ENCODE results near the gene THAP3. TPM values are rescaled to one million over a fixed set of nuclear protein-coding genes. Genes with fewer than 3 reads are reported as not detected.

The THAP3 gene
- total RNA-seq, 2 experiments from 2014 or later, result 15.2 to 18.7 TPM

GRCh38 chr1:6578624-6579373 is 45.9 kb upstream of the THAP3 start:
- H3K4me3 ChIP-seq (ENCODE audit: low read length), result peak overlapping the region; percentile 87
- H3K4me1 Mint-ChIP-seq (ENCODE audit: low read depth), result peaks cover 32% of the 10 kb centered on the region

GRCh38 chr1:6579374-6580118 is 45.1 kb upstream of the THAP3 start, which contains the start of gene ZBTB48:
ZBTB48 (plus strand) TSS chr1:6579994; CDS start chr1:6580610, 616 bp downstream.
- CTCF ChIA-PET, result interaction anchor here (1.0 to 1.9 kb wide), 3 partner anchors 21 to 25 kb away, joined by 3 to 13 read pairs (median 3); partner anchors contain the start of genes NOL9 and TAS1R1
- no peak for TF ChIP-seq CTCF (IDR thresholded peaks at IDR 0.05)
- intact Hi-C loops (cut with DNase I, micrococcal nuclease), result loop anchor here (1.0 to 2.0 kb wide), 5 partner anchors 22 to 46 kb away; partner anchors contain the start of genes KLHL21 (in 1 of the 2), NOL9 (in 1 of the 2) and THAP3 (in 1 of the 2)
- Mint-ChIP-seq H3K27ac (peak within 1 kb of the TSS; percentile 93), H3K4me1 (ENCODE audit: low read depth) (peaks cover 34% of the 10 kb centered on the region), H3K9me3 (no peaks in the 10 kb centered on the region), H3K4me3 (peak within 1 kb of the TSS; percentile 98), H3K36me3 (ENCODE audit: low read depth) (peaks cover 14% of the 10 kb centered on the region), H3K27me3 (no peaks in the 10 kb centered on the region)
- H3K9me3 ChIP-seq (ENCODE audit: control insufficient read depth in 1 of 2, insufficient read depth in 1 of 2, low read length in 2 of 2), result no peaks in the 10 kb centered on the region
- DNase-seq (peak; percentile 91 to 99 (median 96)), ATAC-seq (ENCODE audit: poor library complexity) (peak; percentile 99)
- POLR2A ChIA-PET, result interaction anchor here (0.7 to 7.2 kb wide), 11 partner anchors 10 to 206 kb away, joined by 3 to 139 read pairs (median 5); partner anchors contain the start of genes CAMTA1, KLHL21, NOL9 and PHF13
- peaks cover 36% of the 10 kb centered on the region for H3K4me1 ChIP-seq (ENCODE audit: insufficient read depth, low read length)
- peak within 1 kb of the TSS; percentile 79 to 82 for H3K27ac ChIP-seq (ENCODE audit: low read depth in 1 of 2, low read length in 2 of 2)
- peaks cover 0 to 3% of the 10 kb centered on the region in 2 experiments for H3K27me3 ChIP-seq (ENCODE audit: control insufficient read depth in 1 of 2, insufficient read depth in 2 of 2, low read length in 2 of 2)
- peak within 1 kb of the TSS; percentile 87 for H3K4me3 ChIP-seq (ENCODE audit: low read length)
- H3K36me3 ChIP-seq (ENCODE audit: insufficient read depth, low read length), result peaks cover 7% of the 10 kb centered on the region

More at GRCh38 chr1:6578624-6579373, 45.9 kb upstream of the THAP3 start:
- H3K4me3 Mint-ChIP-seq, result peak overlapping the region; percentile 98
- DNase-seq (no peak), ATAC-seq (ENCODE audit: poor library complexity) (no peak)
- H3K27ac Mint-ChIP-seq, result peak overlapping the region; percentile 93
- POLR2A ChIA-PET, result interaction anchor here (0.8 to 7.2 kb wide), 4 partner anchors 23 to 115 kb away, joined by 3 to 139 read pairs (median 7); partner anchors contain the start of genes KLHL21, NOL9 and TAS1R1
- TF ChIP-seq CTCF (IDR thresholded peaks at IDR 0.05), result no peak
- no peaks in the 10 kb centered on the region for H3K27me3 Mint-ChIP-seq
- CTCF ChIA-PET, result interaction anchor here (1.2 to 1.9 kb wide), 2 partner anchors 23 to 24 kb away, joined by 3 to 13 read pairs; partner anchors contain the start of genes NOL9 and TAS1R1
- Histone ChIP-seq H3K9me3 (ENCODE audit: control insufficient read depth in 1 of 2, insufficient read depth in 1 of 2, low read length in 2 of 2) (no peaks in the 10 kb centered on the region), H3K4me1 (ENCODE audit: insufficient read depth, low read length) (peaks cover 36% of the 10 kb centered on the region), H3K27ac (ENCODE audit: low read depth in 1 of 2, low read length in 2 of 2) (peak overlapping the region in 1 of 2 donors; percentile 82), H3K36me3 (ENCODE audit: insufficient read depth, low read length) (peaks cover 7% of the 10 kb centered on the region), H3K27me3 (ENCODE audit: control insufficient read depth in 1 of 2, insufficient read depth in 2 of 2, low read length in 2 of 2) (peaks cover 0 to 3% of the 10 kb centered on the region in 2 experiments)
- peaks cover 11% of the 10 kb centered on the region for H3K36me3 Mint-ChIP-seq (ENCODE audit: low read depth)
- H3K9me3 Mint-ChIP-seq, result no peaks in the 10 kb centered on the region
- intact Hi-C loops (cut with DNase I, micrococcal nuclease), result loop anchor here (1.0 to 2.0 kb wide), 4 partner anchors 24 to 47 kb away; partner anchors contain the start of genes KLHL21 (in 1 of the 2), NOL9 (in 1 of the 2) and THAP3 (in 1 of the 2)
